Embryonic facial prominence (tissue), 1 donor: ENCODE results near the gene USP47.

Experiments used
- DNase-seq: peaks from one replicate; pipeline ENCODE4 v3.0.0-alpha.2; 2016; ENCODE audit errors: extremely low spot score

Gene USP47

DNA sequence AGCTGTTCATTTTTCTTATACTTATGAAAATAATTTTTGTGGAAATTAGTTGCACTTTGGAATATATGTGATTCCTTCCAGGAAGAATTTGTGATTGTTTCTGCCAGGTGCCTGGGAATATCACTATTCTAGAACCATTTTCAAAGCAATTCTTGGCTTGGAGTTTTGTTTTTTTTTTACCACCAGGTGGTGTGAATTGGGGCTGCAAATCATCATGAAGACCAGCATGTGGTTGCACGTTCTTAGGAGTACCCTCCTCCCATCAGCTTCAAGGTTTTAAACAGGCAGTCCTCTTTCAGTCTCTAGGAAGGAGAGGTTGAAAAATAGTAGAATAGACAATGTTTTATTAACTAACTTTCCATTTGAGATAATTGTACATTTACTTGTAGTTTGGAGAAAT lies 25.9 kb downstream of the USP47 start:
- no peak for DNase-seq

DNA sequence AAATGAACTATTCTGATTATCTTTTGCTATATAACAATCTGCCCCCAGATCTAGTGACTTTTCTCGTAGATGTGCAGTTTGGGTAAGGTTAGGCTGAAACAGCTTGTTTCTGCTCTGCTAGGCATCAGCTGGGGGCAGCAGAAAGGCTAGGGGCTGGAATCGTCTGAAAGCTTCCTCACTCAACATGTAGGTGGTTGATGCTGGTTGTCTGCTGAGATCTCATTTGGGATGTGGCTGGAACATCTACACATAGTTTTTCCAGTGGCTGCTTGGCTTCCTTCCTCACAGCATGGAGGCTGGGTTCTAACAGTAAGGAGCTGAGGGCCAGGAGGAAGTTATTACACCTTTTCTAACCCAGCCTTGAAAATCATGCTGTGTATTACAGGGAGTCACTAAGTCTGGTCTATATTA lies 30.2 kb downstream of the USP47 start:
- no peak for DNase-seq

DNA sequence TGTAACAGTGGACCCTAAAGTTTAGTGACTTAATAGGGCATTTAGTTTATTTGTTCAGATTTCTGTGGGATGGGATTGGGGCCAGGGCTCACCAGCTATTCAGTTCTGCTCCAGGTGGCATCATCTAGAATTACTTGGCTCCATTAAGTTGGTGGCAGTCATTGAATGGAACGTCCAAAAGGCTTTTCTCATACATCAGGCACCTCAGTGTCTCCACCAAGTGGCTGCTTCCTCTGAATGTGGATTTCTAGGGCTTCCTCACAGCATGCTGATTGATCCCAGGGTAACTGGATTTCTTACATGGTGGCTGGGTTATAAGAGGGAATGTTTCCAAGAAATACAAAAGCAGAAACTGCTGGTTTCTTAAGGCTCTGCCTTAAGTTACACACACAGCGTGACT lies 34.7 kb downstream of the USP47 start:
- DNase-seq = no peak

DNA sequence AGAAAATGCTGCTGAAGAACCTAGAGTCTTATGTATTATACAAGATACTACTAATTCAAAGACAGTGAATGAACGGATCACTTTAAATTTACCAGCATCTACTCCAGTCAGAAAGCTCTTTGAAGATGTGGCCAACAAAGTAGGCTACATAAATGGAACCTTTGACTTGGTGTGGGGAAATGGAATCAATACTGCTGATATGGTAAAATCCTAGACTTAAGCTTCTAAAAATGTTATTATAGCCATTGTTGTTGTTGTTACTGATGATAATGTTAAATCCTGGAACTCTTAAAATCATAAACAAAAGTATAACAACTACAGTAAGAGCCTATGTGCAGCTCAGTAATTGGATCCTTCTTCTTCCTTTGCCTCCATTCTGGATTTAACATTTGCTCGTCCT lies 38.4 kb downstream of the USP47 start:
- no peak for DNase-seq

DNA sequence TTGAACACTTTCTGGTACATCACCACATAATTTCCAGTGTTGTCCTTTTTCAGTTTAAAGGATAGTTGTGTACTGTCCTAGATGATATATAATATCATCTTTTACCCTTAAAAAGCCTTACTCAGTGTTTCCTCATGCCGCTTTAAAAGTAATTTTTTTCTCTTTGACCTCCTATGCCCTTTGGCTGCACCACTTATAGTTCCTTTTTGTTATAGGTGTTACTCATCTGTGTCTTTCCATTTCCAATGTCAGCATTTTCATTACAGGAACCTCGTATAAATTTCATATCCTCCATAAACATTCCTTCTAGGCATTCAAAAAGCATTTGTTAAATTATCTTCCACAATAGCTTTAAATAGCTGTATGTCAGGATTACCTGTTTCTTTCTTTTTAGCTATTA lies 40.8 kb downstream of the USP47 start:
- DNase-seq = no peak

DNA sequence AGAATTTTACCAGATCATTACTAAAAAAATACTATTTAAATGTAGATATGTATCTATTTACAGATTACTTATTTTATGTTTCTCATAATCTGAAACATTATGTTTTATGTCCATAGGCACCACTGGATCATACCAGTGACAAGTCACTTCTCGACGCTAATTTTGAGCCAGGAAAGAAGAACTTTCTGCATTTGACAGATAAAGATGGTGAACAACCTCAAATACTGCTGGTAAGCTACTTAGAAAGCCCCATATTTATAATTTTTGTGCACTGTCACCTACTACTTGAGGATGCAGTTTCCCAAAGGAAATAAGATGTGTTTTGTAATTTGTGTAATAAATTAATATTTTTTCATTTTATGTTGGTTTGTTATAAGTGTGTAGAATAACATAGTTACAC lies 42.6 kb downstream of the USP47 start:
- no peak for DNase-seq

DNA sequence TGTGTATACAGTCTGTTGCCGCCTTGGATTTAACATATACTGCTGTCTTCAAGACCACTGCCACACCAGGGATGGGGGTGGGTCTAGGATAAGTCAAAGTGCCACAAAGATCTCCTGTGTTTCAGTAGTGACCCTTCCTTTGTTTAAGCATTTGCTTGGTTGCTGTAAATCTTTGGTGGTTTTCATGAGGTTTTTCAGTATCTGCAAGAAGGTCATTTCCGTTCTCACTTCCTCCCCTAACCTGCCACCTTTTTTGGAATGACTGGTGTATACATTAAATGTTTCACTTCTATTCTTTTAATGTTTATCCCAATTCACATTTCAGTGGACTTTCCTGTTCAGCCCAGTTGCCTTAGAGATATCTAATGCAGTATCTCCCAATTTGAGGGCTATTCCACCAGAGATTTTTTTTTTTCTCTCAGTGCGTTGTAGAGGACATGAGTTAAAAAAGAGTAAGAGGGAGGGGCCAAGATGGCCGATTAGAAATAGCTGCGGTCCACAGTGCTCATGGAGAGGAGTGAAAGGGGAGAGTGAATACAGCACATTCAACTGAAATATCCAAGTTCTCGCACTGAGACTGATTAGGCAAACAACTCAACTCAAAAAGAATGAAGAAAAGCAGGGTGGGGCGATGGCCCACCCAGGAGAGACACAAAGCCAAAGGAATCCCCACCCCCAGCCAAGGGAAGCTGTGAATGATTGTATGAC lies 43.2 kb downstream of the USP47 start:
- no peak for DNase-seq

DNA sequence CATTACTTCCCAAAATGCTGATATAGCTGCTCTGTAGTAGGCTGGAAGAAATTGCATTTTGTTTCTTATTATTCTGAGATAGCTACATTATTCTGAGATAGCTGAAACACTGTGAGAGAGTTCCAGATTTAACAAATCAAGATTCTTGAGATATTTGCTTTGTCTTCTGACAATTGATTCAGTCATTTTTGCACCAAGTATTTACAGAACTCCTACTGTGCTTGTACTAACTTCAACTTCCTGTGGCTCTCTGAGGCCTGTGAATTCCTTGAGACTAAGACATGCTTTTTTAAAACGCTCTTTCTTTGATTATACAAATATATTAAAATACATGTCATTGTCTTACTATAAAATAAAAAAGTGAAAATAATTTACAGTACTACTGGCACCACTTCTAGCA lies 52.7 kb downstream of the USP47 start:
- no peak for DNase-seq

DNA sequence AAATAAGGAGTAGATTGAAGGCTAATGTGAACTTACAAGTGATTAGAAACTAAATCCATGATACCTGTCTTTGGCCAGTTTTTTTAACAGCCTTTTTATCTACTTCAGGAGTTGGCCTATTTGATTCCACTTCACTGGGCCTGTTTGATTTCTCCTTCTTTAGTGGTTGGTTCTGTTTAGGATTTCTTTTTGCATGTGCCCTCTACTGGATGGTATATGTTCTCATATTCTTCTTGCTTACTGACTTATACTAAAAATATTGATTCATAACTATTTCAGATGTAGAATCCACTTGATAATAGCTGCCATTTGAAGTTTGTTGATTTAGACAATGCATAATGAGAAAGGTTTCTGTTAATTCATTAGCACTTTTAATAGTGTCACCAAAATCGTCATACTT lies 53.9 kb downstream of the USP47 start:
- DNase-seq = no peak

DNA sequence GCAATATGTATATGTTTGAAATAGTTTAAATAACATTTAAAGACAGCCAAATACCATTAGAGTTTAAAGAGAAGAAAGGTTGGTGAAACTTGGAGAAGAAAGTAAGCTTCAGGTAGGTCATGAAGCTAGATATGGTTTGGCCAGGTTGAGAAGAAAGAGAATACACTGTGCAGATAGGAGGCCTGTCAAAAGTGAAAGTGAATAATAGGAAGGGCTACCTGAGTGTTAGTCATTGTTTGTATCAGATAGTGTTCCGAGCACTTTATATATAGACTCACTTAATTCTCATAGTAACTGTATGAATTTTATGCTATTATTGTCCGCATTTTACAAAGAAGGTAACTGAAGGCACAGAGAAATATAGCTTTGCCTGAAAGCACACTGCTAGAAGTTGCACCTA lies 56.9 kb downstream of the USP47 start:
- DNase-seq = no peak

DNA sequence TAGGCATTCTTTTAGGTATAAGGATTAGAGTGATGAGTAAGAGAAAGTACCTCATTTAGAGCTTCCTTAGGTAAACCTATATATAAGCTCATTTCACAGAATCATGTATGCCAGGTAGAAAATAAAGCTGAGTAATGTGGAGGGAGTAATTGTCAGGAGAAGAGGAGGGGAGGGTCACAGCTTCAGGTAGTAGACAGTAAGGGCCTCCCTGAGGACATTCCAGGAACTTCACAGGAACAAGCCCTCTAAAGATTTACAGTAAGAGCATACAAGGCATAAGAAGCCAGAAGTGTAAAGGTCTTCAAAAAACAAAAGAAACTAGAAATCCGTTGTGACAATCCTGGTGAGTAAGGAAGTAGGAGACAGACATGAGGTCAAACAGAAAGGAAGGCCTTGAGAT lies 57.6 kb downstream of the USP47 start:
- no peak for DNase-seq

DNA sequence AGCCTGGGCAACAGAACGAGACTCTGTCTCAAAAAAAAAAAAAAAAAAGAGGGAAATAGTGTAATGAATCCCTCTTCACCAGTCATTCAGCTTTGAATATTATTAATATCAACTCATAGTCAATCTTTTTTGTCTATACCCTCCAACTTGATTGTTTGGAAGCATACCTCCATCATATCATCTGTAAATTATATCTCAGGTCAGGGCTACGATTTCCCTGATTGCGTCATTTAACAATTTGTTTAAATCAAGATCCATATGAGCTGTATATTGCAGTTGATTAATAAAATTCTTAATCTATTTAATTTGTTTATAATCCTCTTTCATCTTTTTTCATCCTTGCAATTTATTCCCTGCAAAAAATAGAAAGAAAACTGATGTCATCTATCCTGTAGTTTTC lies 60.2 kb downstream of the USP47 start:
- DNase-seq = no peak

DNA sequence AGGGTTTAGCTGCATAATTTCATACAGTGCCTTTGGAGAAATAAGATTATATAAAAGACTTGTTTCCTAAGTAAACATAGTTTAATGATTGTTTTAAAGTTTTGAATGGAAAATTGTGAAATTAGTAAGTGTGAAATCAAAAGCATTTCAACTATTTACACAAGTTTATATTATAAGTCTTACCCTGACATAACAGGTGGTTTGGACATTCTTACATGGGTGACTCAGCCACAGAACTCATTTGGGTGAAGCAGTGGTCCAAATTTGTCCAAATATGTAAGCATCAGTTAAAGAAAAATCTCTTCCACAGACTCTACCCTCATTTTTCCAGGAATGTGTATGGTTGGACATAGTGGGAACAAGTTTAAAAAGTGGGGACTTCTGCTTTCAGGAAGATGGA lies 68.0 kb downstream of the USP47 start:
- DNase-seq = no peak

DNA sequence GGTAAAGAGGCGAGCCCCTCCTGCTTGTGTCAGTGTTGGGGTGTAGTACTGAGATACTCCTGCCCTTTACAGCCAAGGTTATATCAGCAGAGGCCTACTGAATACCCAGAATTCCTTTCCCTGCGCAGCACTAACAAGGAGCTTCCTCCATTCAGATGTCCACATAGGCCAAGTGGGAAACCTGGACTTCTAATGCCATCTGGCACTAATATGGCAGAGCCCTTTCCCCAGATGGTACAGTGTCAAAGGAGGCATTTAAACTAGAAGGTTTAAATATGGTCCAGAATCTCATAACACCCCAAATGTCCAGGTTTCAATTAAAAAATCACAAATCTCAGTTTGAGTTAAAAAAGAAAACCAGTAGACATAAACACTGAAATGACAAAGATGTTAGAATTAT lies 68.8 kb downstream of the USP47 start:
- no peak for DNase-seq

DNA sequence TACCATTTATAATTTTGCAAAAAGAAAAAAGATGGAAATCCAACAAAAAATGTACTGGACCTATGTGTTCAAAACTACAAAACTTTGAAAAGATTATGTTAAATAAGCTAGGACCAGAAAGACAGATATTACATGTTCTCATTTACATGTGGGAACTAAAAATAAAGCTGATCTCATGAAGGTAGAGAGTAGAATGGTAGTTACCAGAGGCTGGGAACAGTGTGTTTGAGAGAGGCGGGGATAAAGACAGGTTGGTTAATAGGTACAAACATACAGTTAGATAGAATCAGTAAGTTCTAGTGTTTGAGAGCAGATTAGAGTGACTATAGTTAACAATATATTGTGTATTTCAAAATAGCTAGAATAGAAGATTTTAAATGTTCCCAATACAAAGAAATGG lies 71.6 kb downstream of the USP47 start:
- DNase-seq = no peak

DNA sequence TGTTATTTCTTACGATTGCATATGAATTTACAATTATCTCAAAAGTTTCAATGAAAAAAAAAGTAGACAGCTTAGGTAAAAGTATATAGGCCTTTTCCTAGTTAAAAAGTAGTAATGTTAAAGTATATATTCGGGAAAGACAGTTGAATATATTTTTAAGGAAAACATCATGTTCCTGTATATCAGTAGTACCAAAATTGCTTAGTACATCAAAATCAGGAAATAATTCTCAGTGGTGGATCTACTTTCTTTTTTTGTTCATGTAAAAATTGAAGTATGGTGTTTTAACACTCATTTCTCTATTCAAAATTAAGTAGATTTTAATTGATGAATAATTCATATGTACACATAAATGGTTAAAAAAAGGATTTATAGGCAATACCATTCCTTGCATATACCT lies 73.9 kb downstream of the USP47 start:
- no peak for DNase-seq

DNA sequence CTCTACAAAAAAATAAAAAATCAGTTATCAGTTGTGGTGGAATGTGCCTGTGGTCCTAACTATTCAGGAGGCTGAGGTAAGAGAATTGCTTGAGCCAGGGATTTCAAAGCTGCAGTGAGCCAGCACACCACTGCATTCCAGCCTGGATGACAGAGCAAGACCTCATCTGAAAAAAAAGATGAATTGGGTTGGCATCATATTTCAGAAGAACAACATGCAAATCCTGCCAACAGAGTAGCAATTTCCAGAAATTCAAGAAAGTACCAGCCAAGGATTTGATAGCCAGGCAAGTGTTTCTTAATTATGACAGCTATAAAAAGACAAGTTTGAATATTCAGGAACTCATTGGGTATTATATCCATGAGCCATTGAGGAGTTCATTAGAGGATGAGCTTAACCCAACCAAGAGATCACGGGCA lies 75.2 kb downstream of the USP47 start:
- DNase-seq = no peak

DNA sequence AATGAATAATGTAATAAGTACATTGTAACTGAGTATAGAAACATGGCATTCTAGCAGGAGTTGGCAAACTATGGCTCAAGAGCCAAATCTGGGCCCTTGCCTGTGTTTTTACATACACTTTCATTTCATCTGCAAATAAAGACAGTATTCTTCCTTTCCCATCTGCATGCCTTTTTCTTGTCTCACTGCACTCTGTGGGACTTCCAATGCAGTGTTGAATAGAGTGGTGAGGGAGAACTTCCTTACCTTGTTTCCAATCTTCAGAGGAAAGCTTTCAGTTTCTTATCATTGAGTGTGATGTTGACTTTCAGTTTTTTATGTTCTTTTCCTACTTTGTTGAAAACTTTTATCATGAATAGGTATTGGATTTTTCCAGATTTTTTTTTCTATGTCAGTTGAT lies 82.1 kb downstream of the USP47 start:
- DNase-seq = no peak

DNA sequence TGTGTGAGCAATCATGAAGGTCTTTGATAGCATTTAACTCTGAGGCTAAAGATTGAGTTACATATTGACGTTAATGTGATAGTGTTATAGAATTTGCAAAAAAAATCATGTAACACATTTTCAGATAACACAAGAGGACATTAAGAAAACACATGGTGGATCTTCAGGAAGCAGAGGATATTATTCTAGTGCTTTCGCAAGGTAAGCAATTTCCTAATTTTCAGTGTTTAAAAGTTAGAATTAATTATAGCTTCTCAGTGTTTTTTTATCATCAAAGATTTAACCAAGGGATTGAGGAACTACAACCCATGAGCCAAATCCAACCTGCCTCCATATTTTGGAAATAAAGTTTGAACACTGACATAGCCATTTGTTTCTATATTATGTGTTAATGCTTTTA lies 88.1 kb downstream of the USP47 start:
- DNase-seq = no peak

DNA sequence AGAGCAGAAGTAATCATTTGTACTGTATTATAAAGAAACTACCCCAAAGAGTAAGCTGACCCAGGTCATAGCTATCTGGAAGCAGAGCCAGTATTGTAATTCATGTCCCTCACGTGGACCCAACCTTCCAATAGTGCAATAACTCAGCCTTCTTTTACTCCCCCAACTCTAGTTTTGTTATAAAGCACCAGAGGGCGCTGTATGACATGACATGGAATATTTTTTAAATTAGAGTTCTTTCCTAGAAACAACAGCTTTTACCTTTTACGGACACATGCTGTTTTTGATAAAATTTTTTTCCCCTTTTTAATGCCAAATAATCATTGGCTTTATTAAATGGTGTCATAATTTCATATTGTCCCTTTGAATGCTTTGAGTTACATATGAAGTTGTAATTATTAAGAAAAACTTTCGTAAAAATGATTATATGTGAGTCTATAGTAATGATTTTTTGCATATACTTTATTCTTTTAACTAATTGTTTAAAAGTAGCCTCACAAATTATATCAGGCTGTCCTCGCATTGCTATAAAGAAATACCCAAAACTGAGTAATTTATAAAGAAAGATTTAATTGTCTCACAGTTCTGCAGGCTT lies 89.8 kb downstream of the USP47 start:
- DNase-seq = no peak

DNA sequence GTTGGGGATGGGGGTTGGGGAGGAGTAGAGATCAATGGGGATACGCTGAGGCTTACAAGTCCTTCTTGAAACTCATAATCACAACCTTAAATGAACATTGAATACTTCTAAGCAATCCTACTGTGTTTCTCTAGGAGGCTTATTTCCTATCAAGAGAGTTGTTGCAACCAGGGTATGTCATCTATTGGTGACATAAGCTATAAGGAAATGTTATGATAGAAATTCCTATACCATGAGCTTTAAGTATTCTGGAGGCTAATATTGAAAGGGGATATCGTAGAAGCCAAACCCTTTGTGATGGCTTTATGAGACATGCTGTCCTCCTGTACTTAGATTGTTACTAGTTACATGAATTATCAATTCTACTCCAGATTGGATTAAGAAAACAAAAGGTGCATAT lies 93.8 kb downstream of the USP47 start:
- no peak for DNase-seq

DNA sequence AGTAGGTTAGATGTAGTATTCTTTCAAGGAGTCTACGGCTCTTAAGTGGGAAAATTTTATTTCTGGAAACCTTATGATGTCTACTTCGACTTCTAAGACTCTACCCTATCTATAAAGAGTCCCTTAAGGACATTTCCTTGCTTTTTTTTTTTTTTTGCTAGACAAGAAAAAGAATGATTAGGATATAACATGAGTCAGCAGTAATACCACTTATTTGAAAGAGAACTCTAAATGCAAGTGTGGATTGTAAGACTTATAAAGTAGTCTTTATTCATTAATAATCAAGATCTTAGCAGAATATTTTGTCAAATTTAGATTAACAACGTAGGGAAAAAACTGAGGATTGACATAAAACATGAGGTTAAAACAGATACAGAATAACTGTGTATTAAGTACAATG lies 95.7 kb downstream of the USP47 start:
- DNase-seq = no peak

DNA sequence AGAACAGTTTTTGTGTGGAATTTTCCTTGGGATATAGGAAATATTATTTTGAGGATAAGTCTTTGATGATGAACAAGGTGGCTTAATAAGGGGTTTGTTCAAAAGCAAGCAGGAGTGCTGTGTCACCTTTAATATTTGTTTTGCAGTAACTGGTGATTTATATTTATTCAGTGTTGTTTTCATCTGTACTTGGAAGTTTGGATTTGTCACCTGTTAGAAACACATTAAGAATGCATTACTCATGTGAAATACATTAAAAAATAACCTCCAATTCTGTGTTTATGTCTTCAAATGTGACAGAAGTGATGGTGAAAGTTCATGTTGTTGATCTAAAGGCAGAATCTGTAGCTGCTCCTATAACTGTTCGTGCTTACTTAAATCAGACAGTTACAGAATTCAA lies 96.2 kb downstream of the USP47 start:
- DNase-seq = no peak

DNA sequence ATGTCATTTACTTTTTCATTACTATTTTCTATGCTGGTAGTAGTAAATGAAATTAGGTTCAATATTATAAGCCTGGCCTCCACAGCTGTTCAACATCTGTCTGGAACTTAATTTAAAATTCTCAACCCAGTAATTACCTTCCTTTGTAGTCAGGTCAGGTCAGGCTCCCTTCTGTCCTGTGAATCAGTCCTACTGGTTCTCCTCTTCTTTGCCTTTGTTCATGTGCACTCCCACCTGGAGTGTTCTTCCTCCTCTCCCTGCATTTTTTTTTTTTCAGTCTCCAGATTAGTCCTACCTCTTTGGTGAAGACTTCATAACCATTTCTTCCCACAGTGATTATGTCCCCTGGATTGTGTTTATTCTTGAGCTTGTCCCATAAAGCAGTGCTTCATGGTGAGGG lies 98.8 kb downstream of the USP47 start:
- no peak for DNase-seq
